Activated B cell treated with CpG ODN at 0.5 μM for 24 hours (primary cell): ENCODE data around the gene ADCY3. TPM values are rescaled to one million over a fixed set of nuclear protein-coding genes. Genes with fewer than 3 reads are reported as not detected.

Source experiments
- ATAC-seq: fragments of 200-7000 bp; cut with Tn5 transposase; one replicate; pipeline ENCODE4 v1.10.0; 2021; ENCODE audit warnings: low read depth, mild to moderate bottlenecking, moderate library complexity
- CTCF ChIA-PET: fragments of 350-600 bp; sonication (Branson Sonifier 250); formaldehyde crosslinking; loops from one replicate; lab custom pipeline; 2021; ENCODE audit warnings: antibody characterized with exemption; lab: Charles Lee
- POLR2A ChIA-PET: fragments of 350-600 bp; sonication (Branson Sonifier 250); formaldehyde crosslinking; loops from one replicate; lab custom pipeline; 2021; ENCODE audit warnings: antibody characterized with exemption; lab: Charles Lee
- DNase-seq: peaks from one replicate; pipeline ENCODE4 v3.0.0; 2022
- H3K27ac Mint-ChIP-seq: one replicate; pipeline ENCODE4 v1.8.0; 2020; ENCODE audit warnings: mixed read lengths
- H3K27me3 Mint-ChIP-seq: one replicate; pipeline ENCODE4 v1.8.0; 2021; ENCODE audit warnings: mixed read lengths
- H3K36me3 Mint-ChIP-seq: one replicate; pipeline ENCODE4 v1.8.0; 2021; ENCODE audit warnings: low read depth, mixed read lengths
- H3K4me1 Mint-ChIP-seq: one replicate; pipeline ENCODE4 v1.8.0; 2021; ENCODE audit warnings: mixed read lengths
- H3K4me3 Mint-ChIP-seq: one replicate; pipeline ENCODE4 v1.8.0; 2020; ENCODE audit warnings: mild to moderate bottlenecking, mixed read lengths
- H3K9me3 Mint-ChIP-seq: one replicate; pipeline ENCODE4 v1.8.0; 2020; ENCODE audit warnings: mixed read lengths
- CTCF ChIP-seq: fragments of 200-600 bp; IDR thresholded peaks from one replicate; pipeline ENCODE4 v1.8.0; 2022; ENCODE audit warnings: antibody characterized with exemption, mild to moderate bottlenecking
- intact Hi-C: fragments of 100-400 bp; cut with micrococcal nuclease; formaldehyde crosslinking; loops from one replicate; pipeline ENCODE4 v1.15.1; 2024
- total RNA-seq: library from RNA; stranded (reverse); gene quantifications from 2 replicates; pipeline ENCODE4 v1.2.3, GENCODE V29; 2022

ADCY3 gene
- total RNA-seq, 1 donor from 2014 or later = 126 TPM

- ChIA-PET POLR2A (no interaction called here), CTCF (no interaction called here)
- ATAC-seq = no peak
- no peak for TF ChIP-seq CTCF
- H3K4me1 Mint-ChIP-seq = no peaks in the 10 kb centered on the region
- H3K27me3 Mint-ChIP-seq = no peaks in the 10 kb centered on the region
- H3K36me3 Mint-ChIP-seq = peaks cover 81% of the 10 kb centered on the region
- H3K4me3 Mint-ChIP-seq = no peak overlapping the region
- no peak for DNase-seq
- H3K9me3 Mint-ChIP-seq = no peaks in the 10 kb centered on the region
- no peak overlapping the region for H3K27ac Mint-ChIP-seq
- intact Hi-C loops = no loop called here
Observed at GRCh38 chr2:24840164-24840869, 79.7 kb downstream of the ADCY3 start.

GRCh38 chr2:24839729-24840128, 80.3 kb downstream of the ADCY3 start:
- no peaks in the 10 kb centered on the region for H3K4me1 Mint-ChIP-seq
- no peak for ATAC-seq

DNA sequence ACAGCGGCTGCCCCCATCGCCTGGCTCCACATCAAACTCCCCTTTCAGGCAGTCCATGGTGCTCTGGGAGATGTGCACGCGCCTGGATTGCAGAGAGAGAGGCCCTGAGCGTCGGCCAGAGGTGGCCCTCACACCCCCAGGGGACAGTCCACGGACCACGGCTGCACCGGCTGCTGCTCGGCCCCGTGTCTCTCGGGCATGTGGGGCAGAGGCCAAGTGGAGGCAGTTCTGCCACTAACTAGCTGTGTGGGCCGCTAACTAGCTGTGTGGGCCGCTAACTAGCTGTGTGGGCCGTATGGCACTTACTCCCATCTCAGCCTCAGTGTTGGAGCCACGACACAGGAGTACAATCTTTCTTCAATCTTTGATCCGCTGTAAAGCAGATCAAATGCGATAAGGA, 81.5 kb downstream of the ADCY3 start:
- ChIA-PET POLR2A (no interaction called here), CTCF (no interaction called here)
- ATAC-seq (no peak), DNase-seq (no peak)
- Mint-ChIP-seq H3K4me1 (no peaks in the 10 kb centered on the region), H3K27me3 (no peaks in the 10 kb centered on the region), H3K27ac (no peak overlapping the region), H3K36me3 (peaks cover 87% of the 10 kb centered on the region), H3K9me3 (no peaks in the 10 kb centered on the region), H3K4me3 (no peak overlapping the region)
- TF ChIP-seq CTCF = no peak
- intact Hi-C loops = no loop called here

More at GRCh38 chr2:24839729-24840128, 80.3 kb downstream of the ADCY3 start:
- no peaks in the 10 kb centered on the region for H3K27me3 Mint-ChIP-seq
- no peak overlapping the region for H3K4me3 Mint-ChIP-seq
- no peak overlapping the region for H3K27ac Mint-ChIP-seq
- H3K9me3 Mint-ChIP-seq = no peaks in the 10 kb centered on the region
- no peak for TF ChIP-seq CTCF
- intact Hi-C loops = no loop called here
- POLR2A ChIA-PET = no interaction called here
- no peak for DNase-seq
- H3K36me3 Mint-ChIP-seq = peaks cover 82% of the 10 kb centered on the region
- CTCF ChIA-PET = no interaction called here

- ATAC-seq (no peak), DNase-seq (no peak)
- H3K27me3 Mint-ChIP-seq = no peaks in the 10 kb centered on the region
- no peaks in the 10 kb centered on the region for H3K9me3 Mint-ChIP-seq
- no peak for TF ChIP-seq CTCF
- no peak overlapping the region for H3K4me3 Mint-ChIP-seq
- intact Hi-C loops = no loop called here
- POLR2A ChIA-PET = no interaction called here
- peaks cover 87% of the 10 kb centered on the region for H3K36me3 Mint-ChIP-seq
- no peaks in the 10 kb centered on the region for H3K4me1 Mint-ChIP-seq
- no peak overlapping the region for H3K27ac Mint-ChIP-seq
- CTCF ChIA-PET = no interaction called here
Observed at GRCh38 chr2:24837996-24838513, 82.0 kb downstream of the ADCY3 start.

GRCh38 chr2:24836706-24837105, 83.3 kb downstream of the ADCY3 start:
- H3K4me3 Mint-ChIP-seq = no peak overlapping the region

More at GRCh38 chr2:24836706-24837105, 83.3 kb downstream of the ADCY3 start:
- no peak for TF ChIP-seq CTCF
- Mint-ChIP-seq H3K36me3 (peaks cover 83% of the 10 kb centered on the region), H3K9me3 (no peaks in the 10 kb centered on the region), H3K4me1 (no peaks in the 10 kb centered on the region), H3K27me3 (no peaks in the 10 kb centered on the region), H3K27ac (no peak overlapping the region)
- DNase-seq (no peak), ATAC-seq (no peak)
- intact Hi-C loops = no loop called here
- POLR2A ChIA-PET = no interaction called here
- CTCF ChIA-PET = no interaction called here
